Stimulated activated naive CD8-positive, alpha-beta T cell treated with anti-CD3 and anti-CD28 coated beads, Interleukin-15, Interleukin-2, amounts not matched to agents 100 ng/mL and 50 ng/mL, for 24 hours (primary cell): Measurements from ENCODE around the gene TMEM254.

ENCODE experiments used
- H3K27ac Mint-ChIP-seq: one replicate; pipeline ENCODE4 v1.8.0; 2021; ENCODE audit warnings: mild to moderate bottlenecking, mixed read lengths
- H3K27me3 Mint-ChIP-seq: one replicate; pipeline ENCODE4 v1.8.0; 2021; ENCODE audit warnings: mixed read lengths
- H3K36me3 Mint-ChIP-seq: one replicate; pipeline ENCODE4 v1.8.0; 2021; ENCODE audit warnings: low read depth, mixed read lengths
- H3K4me1 Mint-ChIP-seq: one replicate; pipeline ENCODE4 v1.8.0; 2021; ENCODE audit warnings: low read depth, mixed read lengths
- H3K4me3 Mint-ChIP-seq: one replicate; pipeline ENCODE4 v1.8.0; 2021; ENCODE audit warnings: mild to moderate bottlenecking, mixed read lengths
- H3K9me3 Mint-ChIP-seq: one replicate; pipeline ENCODE4 v1.8.0; 2021; ENCODE audit warnings: mixed read lengths

Gene TMEM254

GRCh38 chr10:80137031-80137862 is 58.8 kb downstream of the TMEM254 start:
- Mint-ChIP-seq H3K4me1 (no peaks in the 10 kb centered on the region), H3K27ac (no peak overlapping the region), H3K4me3 (no peak overlapping the region), H3K36me3 (no peaks in the 10 kb centered on the region), H3K9me3 (no peaks in the 10 kb centered on the region), H3K27me3 (peaks cover 22% of the 10 kb centered on the region)

GRCh38 chr10:80137920-80138319 is 59.5 kb downstream of the TMEM254 start:
- Mint-ChIP-seq H3K27ac (no peak overlapping the region), H3K4me1 (no peaks in the 10 kb centered on the region), H3K4me3 (no peak overlapping the region), H3K36me3 (no peaks in the 10 kb centered on the region), H3K9me3 (no peaks in the 10 kb centered on the region), H3K27me3 (peaks cover 18% of the 10 kb centered on the region)

- Mint-ChIP-seq H3K9me3 (no peaks in the 10 kb centered on the region), H3K27ac (no peak overlapping the region), H3K27me3 (peaks cover 11% of the 10 kb centered on the region), H3K4me1 (peaks cover 5% of the 10 kb centered on the region), H3K4me3 (no peak overlapping the region), H3K36me3 (no peaks in the 10 kb centered on the region)
These were observed 60.8 kb downstream of the TMEM254 start for GRCh38 chr10:80139265-80139664.

GRCh38 chr10:80140251-80140650 is 61.8 kb downstream of the TMEM254 start:
- Mint-ChIP-seq H3K27ac (no peak overlapping the region), H3K4me1 (peaks cover 13% of the 10 kb centered on the region), H3K4me3 (no peak overlapping the region), H3K27me3 (peaks cover 11% of the 10 kb centered on the region), H3K36me3 (no peaks in the 10 kb centered on the region), H3K9me3 (no peaks in the 10 kb centered on the region)

- peaks cover 11% of the 10 kb centered on the region for H3K27me3 Mint-ChIP-seq
- no peak overlapping the region for H3K4me3 Mint-ChIP-seq
- no peaks in the 10 kb centered on the region for H3K36me3 Mint-ChIP-seq
- peaks cover 17% of the 10 kb centered on the region for H3K4me1 Mint-ChIP-seq
- no peaks in the 10 kb centered on the region for H3K9me3 Mint-ChIP-seq
- no peak overlapping the region for H3K27ac Mint-ChIP-seq
These were observed 63.4 kb downstream of the TMEM254 start for GRCh38 chr10:80141696-80142460.
